GM19099 (cell line): ENCODE results near the gene DAPK2.

Experiments used
- POLR2A ChIP-seq: IDR thresholded peaks from 3 replicates; pipeline ENCODE4 v1.6.1; 2011; ENCODE audit warnings: low read depth; ENCODE audit not compliant: insufficient read length; ENCODE audit errors: extremely low read depth

Gene DAPK2

DNA sequence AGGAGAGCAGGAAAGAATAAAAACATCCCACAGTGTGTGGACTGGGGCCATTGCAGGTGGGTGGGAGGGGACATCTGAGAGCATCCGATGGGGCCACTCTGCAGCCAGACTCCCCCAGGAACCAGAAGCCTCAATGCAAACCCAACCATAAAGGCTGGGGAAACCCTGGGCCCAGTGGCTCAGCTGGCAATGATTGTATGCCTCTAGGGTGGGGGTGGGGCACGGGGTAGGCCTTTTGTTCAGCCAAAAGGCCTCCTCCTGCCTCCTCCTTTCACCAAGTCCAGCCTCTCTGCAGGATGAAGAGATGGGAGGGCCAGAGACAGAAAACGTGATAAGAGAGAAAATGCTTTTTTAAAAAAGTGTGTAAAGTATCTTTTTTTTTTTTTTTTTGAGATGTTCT, 167.1 kb downstream of the DAPK2 start:
- no peak for TF ChIP-seq POLR2A

DNA sequence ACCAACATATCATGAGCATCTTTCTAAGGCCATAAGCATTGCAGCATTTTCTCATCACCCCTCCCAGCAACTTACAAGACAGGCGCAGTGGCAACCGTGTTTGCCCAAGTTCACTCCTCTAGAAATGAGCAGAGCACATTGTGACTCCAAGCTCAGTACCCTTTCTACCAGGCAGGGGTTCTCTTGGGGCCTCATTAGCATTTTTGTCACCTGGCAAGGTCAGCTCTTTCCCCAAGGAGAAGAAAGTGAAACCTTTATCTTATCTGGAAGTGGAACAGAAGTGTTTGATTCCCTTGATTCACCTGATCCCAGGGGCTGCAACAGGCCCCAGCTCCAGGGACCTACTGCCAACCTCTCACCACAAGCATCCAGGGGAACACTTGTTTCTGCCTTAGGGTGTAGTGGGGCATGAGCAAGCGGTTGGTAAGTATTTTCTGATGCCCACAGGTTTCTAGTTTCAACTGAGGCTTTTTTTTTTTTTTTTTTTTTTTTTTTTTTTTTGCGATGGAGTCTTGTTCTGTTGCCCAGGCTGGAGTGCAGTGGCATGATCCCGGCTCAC, 168.5 kb downstream of the DAPK2 start:
- no peak for TF ChIP-seq POLR2A

DNA sequence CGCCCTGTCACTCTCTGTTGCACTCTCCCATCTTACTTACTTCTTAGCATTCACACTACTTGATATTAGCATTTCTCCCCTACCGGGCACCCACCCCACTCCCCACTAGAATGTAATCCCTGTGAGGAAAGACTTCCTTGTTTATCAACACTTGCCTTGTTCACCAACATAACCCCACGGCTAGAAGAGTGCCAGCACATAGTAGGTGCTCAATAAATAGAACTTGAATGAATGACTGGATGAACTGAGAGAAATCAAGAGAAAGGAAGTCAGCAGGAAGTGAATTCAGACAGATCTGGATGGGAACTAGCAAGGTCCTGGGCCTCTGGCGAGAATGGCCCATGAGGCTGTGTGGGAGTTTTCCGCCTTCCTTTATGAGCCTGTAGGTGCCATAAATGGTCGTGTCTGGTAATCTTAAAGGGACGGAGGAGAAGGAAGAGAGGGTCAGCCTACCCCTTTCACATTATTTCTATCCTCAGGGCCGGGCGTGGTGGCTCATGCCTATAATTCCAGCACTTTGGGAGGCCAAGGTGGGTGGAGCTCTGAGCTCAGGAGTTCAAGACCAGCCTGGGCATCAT, 170.1 kb downstream of the DAPK2 start:
- TF ChIP-seq POLR2A = no peak

DNA sequence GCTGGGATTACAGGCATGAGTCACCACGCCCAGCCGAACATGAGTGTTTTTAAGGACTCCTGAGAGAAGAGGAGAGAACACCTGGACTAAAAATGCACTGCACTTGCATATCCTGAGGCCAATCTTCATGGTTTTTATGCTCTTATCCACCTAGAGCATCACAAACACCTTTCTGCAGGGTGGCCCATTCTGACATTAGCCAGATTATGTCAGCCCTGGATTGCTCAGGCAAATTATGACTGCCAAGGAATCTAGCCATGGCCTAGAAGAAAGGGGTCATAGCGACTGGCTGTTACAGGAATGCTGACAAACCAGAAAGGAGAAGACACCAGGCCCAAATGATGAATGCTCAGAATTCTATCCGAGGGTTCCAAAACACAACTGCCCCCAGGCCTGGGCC, 171.7 kb downstream of the DAPK2 start:
- no peak for TF ChIP-seq POLR2A

DNA sequence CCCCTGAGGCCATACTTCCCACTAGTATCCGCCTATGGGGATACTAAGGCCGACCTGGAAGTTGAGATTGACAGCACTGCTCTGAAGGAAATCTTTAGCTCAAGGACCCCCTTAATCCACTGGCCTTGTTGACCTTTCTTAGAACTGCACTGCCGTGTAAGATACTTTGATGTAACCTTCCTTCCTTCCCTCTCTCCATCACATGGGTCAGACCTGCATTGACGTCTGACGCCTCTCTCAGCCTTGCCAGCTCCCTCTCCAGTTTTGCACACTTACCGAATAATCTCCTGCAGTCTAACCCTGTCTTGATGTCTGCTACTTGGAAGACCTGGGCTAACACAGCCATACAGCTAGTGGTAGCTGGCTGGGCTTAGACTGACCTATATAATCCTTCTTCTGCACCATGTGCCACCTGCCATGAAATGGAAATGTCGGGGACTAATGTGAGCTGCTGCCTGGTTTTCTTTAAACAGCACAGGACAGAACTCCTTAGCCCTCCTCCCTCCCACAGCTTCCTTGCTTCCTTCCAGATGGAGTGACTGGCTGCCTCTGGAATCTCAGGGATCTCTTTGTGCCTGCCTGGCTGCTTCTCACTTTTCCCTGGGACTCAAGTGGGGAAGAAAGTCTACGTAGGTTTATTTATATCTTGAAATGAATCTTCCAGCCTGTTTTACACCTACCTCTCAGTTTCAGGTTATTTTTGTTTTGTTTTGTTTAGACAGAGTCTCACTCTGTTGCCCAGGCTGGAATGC, 173.3 kb downstream of the DAPK2 start:
- TF ChIP-seq POLR2A = no peak

DNA sequence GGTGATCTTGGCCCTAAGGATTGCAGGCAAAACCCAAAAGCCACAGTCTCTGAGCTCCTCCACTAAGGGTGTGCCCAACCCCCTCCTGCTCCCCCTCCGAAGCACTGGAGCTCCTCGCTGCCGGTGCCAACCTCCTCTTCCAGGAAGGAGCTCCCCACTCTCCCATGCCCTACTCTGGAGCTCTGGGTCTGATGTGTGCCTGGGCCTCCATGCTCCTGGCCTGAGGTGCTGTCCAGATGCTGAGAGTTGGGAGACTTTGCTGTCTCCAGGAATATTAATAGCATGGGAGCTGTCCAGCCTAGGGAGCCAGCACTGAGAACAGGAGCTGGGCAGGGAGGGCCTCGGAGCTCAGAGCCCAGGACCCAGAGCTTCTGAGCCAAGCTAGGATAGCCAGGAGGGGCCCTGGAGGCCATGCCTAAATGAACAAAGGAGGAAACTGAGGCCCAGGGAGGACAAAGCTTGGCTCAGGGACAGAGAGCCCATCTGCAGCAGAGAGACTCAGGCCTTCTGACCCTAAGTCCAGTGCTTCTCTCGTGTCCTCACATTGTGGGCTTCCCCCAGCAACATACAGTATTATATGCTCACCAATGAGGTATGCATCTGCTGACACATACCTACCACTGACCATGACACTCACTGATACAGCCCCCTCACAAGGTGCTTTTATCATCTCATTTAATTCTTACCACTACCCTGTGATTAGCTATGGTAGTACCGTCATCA, 175.6 kb downstream of the DAPK2 start:
- no peak for TF ChIP-seq POLR2A

DNA sequence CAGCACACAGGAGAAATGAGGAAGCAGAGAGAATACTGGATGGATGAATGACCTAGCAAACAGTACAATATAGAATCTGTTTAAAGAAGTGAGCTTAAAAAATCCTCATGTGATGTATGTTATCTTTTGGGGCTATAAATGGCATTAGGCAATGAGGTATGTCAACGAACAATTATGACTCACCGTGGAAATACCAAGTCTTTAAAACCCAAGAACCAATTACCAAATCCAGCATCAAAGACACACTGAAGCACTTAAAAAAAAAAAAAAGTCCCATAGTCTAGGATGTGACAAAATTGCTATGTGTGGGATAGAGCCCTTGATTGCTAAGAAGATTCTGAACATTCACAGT, 176.3 kb downstream of the DAPK2 start:
- TF ChIP-seq POLR2A = no peak

DNA sequence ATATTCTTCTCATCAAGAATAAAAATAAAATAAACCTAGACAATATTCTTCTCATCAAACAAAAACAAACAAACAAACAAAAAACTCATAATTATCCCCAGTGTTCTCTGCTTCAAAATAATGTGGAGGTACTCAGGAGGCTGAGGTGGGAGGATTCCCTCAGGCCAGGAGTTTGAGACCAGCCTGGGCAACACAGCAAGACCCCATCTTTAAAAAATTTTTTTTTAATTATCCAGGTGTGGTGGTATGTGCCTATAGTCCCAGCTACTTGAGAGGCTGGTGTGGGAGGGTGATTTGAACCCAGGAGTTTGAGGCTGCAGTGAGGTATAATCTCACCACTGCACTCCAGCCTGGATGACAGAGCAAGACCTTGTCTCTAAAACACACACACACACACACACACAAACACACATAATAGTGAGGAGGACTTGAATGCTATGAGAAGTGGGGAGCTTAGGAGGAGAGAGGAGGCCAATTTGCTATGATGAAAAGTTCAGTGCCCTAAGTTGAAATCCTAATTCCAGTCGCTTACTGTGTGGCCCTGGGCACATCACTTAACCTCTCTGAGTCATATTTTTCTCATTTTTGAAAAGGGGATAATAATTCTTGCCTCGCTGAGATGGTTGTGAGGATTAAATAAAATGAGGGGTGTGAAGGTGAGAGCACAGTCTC, 176.8 kb downstream of the DAPK2 start:
- TF ChIP-seq POLR2A = no peak

DNA sequence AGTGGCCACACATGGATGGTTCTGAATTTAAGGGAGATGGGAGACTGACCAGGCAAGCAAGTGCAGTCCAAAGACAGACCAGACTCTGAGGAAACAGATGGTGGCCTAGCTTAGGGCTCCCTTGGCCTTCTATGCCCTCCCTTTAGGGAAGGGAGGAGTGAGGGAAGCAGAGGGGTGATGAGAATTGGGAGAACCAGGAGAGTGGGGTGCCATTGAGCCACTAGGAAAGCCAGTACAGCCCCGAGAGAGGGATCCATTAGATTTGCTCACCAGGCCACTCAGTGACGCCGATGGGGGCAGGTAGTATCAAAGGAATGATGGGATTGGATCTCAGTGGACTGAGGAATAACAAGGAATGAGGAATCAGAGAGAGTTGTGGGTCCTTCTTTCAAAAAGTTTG, 182.1 kb downstream of the DAPK2 start:
- no peak for TF ChIP-seq POLR2A

DNA sequence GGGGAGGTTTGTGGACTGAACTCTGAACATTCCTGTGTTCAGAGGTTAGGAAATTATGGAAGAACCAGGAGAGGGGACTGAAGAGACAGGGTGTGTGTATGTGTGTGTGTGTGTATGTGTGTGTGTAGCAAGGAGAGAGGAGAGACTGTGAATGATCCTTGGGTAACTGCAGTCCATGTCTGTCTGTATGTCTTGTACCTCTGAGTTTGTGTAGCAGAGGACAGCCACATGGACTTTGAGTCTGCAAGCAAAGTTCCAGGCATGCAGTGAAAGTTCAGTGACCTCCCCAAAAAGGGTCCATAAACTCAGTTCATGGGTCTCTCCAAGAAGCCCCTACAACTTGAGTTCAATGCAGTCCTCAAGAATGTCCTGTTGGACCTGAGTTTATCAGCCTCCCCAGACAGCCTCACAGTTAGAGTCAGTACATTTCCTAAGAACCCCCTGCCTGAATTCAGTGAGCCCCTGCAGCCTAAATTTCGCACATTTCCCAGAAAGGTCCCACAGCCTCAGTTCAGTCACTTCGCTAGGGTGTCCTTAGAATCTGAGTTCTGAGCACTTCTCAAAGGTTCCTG, 184.3 kb downstream of the DAPK2 start:
- no peak for TF ChIP-seq POLR2A

DNA sequence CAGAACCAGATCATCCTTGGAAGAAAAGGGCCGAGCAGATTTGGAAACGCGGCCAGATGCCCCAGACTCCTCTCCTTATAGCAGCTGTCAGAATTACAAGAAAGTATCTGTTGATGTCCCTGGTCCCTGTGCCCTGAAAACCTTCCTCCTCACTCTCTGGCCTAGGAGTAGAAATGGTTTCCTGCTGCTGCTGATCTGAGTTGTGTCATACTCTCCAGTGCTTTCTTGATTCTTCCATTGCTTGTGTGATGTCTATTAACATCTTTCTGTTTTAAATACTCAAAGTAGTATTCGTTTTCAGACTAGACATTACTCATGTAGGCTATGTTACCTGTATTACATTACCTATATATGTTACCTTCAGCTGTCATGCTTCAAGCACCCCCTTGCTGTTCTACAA, 185.7 kb downstream of the DAPK2 start:
- no peak for TF ChIP-seq POLR2A

DNA sequence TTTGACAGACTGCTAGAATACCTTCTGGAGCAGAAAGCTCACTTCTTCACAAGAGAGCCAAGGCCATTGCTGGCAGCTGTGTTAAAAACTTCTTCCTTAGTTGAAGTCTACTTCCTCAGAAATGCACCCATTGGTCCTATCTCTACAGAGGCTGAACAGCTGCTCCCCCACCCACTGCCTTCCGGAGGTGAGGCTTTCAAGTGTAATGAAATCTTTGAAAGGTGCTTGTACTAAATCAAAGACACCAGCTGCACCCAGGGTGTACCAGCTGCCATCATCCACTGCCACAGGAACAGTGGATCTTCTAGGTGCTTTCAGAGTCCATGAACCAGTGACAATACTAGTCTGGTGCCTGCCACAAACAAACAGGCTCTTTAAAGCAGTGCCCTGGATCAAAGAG, 186.1 kb downstream of the DAPK2 start:
- no peak for TF ChIP-seq POLR2A

DNA sequence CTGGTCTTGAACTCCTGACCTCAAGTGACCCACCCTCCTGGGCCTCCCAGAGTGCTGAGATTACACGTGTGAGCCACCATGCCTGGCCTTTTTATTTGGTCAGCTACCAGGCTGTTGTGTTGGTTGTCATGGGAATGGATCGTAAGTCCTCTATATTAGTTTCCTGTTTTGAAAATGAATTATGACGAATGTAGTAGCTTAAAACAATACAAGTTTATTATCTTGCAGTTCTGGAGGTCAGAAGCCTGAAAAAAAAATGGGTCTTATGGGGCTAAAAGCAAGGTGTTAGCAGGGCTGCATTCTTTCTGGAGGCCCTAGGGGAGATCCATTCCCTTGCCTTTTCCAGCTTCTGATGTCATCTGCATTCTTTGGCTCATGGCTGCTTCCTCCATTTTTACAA, 187.4 kb downstream of the DAPK2 start:
- no peak for TF ChIP-seq POLR2A

DNA sequence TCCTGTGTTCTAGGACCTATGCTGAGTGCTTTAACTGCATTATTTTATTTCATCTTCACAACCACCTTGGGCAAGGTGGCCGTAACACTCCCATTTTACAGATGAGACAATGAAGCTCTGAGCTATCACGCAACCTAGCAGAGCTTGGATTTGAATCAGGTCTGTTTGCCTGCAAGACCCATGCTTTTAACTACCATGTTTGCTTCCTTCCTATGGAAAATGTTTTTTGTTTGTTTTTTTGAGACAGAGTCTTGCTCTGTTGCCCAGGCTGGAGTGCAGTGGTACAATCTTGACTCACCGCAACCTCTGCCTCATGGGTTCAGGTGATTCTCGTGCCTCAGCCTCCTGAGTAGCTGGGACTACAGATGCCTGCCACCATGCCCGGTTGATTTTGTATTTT, 187.8 kb downstream of the DAPK2 start:
- TF ChIP-seq POLR2A = no peak

DNA sequence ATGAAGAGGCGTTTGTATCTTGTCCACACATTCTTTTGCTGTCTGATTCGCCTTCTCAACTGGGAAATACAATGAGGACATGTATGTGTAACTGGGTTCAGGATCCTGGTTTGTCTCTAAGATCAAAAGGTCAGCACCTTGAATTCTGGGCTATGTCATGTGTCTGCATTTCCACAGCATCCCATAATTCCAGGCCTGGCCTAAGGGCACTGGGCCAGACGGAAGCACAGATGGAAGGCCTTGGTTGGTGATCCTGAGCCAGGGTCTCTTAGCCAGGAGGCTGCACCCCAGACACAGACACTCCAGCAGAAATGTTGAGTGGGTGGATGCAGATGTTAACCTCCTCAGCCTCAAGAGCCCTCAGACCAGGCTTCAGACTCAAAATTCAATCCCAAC, 188.8 kb downstream of the DAPK2 start:
- no peak for TF ChIP-seq POLR2A
